Epidermal melanocyte (primary cell): ENCODE data around the gene KRTAP10-12.

Source experiments
- DNase-seq: peaks from one replicate; pipeline ENCODE4 v3.0.0; 2011; ENCODE audit warnings: low spot score; ENCODE audit not compliant: insufficient read length

KRTAP10-12 gene

DNA sequence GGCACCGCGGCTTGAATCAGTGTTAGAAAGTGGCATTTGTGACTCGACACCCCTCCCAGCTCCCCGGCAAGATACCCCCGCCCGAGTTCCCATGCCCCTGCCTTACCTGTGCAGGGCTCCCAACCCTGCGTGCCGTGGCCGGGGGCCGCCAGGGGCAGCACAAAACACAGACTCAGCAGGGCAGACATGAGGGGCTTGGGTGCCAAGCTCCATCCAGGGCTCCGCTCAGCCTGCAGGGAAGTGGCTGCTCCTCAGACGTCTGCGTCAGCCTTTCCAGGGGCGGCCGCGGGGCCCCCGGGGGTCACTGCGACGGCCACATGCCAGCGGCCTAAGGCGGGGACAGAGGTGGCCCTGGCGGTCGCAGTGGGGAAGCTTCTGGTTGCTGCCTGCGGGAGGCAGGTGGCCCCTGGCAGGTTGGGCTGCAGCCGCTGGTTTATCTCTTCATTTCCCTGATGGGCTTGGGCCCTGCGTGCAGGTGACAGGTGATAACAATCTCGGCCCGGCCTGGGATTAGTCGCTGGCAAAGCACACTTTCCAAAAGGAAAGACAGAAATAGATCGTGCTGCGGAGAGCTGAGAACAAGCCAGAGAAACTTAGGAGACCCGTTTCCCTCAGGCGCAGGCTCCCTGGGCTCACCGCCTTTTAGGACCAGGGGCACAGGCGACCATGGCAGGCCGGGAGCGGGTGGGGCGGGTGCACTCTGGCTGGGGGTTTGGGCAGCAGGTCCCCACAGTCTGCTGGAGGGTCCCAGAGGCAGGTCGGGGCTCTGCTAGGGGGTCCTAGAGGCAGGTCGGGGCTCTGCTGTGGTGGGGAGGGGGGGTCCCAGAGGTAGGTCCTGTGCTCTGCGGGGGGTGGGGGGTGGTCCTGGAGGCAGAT is 14.6 kb downstream of the KRTAP10-12 start, which contains the start of gene TSPEAR:
TSS of gene TSPEAR (minus strand) at position 246 of the 876 bp plus-strand sequence. CDS start at position 188, 58 bp downstream.
- DNase-seq = no peak

DNA sequence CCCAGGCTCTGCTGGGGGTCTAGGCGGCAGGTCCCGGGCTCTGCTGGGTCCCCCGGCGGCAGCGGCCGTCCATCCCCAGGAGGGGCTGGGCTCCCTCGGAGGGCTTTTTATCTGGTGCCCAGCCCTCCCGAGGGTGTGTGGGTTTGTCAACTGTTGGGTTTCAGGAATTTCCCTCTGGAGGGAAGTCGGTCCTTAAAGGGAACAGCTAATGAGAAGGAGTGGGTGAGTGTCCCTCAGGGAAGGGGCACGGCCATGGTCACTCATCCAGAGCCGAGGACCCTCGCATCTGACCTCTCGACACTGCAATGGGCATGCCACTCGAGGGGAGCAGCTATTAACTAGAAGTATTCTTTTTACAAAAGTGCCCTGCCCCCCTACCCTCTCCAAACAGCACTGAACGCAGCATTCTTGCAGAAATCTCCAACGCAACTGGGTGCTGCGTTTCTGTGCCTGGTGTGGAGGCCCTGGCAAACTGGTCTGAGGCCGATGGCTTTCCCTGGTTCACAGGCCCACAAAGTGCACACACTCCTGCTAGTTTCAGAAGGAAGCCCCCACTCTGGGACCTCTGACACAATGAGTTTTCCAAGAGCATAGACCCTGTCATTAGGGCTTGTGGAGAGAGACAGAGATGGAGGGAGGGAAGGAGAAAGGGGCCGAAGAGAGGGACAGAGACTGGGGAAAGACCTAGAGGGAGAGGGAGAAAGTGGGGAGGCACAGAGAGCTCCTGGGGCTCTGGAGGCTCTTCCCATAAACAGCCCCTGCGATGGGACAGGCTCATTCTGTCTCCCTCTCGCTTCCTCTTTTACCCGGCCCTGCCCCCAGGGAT is 15.4 kb downstream of the KRTAP10-12 start:
- DNase-seq = no peak

DNA sequence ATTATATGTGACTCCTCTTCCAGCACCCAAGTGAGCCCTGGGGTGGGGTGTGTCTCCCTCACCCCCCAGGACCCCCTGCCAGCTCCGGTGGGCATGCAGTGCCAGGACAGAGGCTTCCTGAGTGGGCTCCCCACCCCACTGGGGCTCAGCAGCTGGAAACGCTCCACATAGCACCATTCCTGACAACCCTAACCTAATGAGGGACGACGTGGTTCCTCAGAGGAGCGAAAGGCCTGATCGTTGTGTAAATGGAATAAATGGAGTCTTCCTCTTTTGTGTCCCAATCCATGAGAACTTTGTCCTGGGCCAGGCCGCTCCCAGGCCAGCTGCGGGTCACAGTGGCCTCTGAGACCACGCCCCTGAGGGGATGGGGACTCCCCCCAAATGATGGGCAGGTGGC is 16.2 kb downstream of the KRTAP10-12 start:
- DNase-seq = no peak

DNA sequence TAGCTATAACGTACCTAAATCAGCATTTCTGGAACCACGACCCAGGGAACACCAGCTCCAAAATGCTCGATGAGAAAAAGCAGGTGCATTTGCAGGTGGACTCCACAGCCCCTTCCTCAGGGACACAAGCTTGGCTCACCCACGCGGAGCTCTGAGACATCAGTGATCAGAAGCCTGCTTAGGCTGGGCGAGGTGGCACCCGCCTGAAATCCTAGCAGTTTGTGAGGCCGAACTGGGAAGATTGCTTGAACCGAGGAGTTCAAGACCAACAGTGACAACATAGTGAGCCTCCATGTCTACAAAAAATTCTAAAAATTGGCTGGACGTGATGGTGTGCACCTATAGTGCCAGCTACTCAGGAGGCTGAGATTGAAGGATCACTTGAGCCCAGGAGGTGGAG is 16.9 kb downstream of the KRTAP10-12 start:
- DNase-seq = no peak

DNA sequence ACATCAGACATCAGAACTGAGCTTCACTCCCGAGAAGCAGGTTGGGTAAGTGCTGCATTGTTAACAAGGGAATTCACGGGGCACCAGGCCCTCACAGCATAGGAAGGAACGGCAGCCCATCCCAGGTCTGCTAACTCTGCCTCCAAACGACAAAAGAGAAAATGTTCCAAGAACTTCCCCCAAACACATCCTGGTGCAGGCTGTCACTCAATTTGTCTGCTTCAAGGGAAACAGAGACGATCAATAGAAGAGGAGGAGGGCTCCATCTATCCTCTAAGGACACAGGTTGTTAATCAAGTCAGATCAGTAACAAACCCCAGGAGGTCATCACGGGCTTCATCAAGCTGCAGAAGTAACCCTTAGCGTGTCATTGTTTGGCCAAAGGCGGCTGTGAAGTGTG is 17.9 kb downstream of the KRTAP10-12 start:
- DNase-seq = no peak

DNA sequence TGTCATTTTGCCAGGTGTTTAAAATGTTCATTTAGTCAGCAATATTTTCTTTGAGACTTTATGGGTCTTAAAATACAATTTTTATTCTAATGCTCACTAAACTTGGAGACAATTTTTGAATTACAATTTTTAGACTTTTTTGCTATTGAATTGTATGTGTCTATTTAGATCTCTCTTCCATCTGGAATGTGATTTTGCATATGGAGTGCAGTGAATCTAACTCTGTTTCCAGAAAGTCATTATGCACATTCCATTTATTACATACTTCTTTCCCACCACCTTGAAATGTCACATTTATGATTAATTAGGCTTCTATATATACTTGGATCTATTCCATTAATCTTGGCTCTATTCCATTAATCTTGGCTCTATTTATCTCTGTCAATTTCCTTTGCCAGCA is 20.0 kb downstream of the KRTAP10-12 start:
- no peak for DNase-seq

DNA sequence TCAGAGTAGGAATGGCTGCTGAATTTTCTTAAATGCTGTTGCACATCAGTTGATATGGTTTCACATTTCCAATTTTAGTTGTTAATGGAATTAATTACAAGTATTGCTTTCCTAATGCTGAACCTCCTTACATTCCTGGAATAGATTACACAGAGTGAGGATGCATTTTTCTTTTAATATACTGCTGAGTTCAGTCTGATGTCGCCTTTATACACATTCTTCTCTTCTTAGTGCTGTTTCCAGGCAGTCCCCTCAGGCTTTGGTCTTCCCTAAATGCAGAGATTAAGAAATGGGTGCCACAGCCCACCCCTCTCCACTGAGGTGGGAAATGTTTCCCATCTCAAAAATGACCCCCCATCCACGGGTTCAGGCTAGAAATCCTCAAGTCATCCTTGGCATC is 21.1 kb downstream of the KRTAP10-12 start:
- DNase-seq = no peak

DNA sequence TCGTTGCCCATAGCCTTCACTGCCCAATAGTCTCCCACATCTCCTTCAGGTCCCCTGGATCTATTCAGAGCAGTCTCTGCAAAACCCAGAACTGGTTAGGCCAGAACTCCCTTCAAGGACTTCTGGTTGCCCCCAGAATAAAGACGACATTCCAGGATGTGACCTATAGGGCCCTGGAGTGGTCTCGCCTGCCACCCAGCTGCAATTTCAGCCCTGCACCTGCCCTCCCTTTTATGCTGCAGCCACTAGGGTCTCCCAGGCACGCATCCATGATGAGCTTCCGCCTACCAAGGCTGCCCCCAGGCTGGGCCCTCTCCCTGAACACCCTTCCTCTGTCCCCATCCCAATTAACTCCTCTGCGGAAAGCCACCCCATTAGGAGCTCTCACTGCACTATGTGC is 21.6 kb downstream of the KRTAP10-12 start:
- DNase-seq = no peak

DNA sequence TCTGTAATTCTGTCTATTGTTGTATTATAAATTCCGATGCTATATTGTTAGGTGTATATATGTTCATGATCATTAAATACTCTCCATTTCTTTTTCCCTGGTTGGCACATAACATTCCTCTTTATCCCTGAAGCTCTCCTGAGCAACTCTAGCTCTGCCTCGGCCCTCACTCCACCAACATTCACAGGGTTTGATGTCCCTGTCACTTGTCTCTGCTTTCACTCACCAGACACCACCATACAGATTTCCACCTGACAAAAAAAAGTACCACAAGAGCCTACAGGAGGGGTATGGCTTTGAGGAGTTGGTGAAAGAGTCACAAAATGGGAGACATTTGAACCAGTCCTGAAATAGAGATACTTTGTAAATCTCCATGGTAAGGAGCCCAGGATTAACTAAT is 23.2 kb downstream of the KRTAP10-12 start:
- no peak for DNase-seq

DNA sequence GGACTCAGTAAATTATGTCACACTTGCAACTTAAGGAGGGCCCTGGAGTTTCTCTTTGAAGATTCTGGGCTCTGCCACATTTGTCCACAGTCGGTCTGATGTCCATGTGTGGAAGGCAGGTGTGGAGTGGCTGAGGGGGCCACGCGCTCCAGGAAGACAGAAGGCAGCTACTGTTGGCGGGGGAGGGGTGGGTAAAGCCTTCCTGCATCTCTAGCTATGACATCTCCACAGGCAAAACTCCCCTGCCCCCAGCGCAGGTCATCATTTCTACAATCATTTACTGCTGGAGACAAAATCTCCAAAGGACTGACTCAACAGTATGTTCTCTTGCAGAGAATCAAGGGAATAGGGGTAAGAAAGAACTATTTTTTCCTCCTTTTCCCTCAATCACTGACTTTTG is 25.8 kb downstream of the KRTAP10-12 start:
- DNase-seq = no peak

DNA sequence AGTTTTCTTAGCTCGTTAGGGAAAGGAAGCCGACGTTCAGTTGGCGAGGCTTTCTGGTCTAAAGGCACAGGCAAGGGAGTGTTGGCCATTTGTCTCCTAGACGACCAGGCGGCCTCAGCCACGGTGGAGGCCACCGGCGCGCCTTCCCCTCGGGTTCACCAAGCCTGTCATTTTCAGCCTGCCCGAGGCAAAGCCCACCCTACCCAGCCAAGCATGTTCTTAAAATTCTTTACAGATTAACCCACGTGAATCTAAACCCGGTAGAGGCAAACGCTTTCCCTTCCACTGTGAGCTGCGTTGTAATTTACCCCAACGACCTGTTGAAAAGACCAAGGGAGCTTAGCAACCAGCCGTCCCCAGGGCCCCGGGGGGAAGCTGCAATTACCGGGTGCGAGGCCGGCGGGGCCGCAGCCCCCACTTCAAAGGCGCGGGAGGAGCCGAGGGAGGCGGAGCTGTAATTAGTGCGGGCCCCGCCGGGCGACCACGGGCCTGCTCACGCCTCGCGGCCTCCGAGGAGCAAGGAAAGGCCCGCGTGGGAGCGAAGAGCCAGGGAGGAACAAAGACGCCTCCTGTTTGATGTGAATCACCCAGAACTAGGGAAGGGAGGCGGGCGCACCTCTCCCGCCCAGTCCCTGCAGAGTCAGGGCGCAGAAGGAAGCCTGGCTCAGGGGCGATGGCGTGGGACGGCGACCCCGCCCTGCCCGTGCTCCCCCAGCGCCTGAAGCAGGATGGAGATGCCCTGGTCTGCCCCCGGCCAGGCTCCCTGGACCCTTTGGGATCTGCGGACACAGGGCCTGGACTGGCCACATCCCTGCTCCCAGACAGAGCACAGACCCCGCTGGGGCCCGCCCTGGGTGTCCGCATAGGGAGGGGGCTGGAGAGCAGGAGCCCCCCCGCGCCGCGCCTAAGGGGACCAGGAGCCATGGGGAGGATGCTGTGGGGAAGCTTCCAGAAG is 26.5 kb downstream of the KRTAP10-12 start:
- DNase-seq = no peak

DNA sequence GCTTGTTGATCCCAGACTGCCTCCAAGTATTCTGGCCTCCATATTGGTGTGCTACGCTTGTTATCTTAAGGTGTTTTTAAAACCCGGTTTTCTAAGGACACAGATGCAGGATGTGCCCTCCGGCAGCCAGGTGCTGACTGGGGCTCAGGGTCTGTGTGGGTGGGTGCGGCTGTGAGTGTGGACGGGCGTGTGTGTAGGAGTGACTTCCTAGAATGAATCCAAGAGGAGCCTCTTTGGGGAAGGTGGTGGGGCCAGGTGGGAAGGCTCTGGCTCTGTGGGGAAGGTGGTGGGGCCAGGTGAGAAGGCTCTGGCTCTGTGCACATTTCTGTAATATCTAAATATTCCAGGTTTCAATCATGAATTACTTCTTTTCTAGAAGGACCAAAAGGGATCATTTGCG is 27.2 kb downstream of the KRTAP10-12 start:
- DNase-seq = no peak

DNA sequence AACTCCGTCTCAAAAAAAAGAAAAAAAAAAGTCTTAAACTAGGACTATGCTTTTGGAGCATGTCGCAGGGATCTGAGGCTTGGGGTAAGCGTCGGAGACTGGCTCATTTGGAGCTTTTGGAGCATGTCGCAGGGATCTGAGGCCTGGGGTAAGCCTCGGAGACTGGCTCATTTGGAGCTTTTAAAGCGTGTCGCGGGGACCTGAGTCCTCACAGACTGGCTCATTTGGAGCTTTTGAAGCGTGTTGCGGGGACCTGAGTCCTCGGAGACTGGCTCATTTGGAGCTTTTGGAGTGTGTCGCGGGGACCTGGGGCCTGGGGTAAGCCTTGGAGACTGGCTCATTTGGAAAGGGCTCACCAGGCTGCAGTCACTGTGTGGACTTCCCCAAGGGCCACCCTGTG is 28.0 kb downstream of the KRTAP10-12 start:
- DNase-seq = no peak

DNA sequence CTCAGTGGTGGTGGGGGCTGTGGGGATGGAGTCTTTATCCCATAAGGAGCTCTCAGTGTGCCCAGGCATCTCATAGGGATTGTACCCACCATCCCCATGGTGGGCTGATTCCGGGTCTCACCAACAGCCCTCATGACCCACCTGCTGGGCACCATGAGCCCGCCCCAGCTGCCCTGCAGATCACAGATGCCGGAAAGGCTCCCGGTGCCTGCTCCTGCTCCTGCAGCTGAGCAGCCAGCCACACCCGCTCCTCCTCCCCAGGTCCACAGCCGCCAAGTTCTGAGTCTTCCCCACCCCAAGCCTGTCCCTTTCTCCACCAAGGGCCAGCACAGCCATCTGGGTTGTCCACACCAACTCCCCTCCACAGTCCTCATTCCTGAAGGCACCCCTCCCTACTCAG is 29.9 kb downstream of the KRTAP10-12 start:
- DNase-seq = no peak

DNA sequence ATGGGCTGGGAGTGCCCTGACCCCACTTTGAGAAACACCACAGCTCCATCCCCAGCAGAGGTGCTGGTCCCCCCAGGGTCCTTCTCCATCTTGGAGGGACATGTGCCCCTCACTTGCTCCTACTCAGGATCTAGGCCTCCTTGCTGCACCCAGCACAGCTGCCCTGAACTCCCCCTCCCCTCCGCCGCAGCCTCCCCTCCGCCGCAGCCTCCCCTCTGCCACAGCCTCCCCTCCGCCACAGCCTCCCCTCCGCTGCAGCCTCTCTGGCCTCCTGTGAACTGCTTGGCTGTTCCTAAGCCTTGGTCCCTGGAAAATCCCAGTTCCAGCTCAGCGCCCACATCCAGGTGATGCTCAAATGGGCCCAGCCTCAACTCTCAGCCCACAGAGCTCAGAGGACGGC is 30.3 kb downstream of the KRTAP10-12 start:
- DNase-seq = no peak

DNA sequence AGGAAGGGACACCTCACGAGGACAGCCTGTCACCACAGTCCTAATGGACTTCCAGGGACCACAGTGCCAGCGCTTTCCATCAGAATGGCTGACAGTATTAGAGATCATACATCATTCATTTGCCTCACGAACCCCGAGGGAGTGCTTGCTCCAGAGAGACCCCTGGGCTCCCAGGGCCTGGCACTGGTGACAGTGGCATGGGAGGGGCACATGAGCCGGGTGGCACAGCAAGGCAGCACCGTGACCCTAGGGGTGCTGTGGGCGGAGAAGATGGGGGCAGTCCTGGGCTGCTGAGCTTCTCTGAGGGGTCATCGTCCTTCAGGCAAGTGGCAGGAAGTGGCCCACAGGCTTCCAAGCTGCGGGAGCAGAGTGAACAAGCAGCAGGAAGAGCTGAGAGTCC is 30.8 kb downstream of the KRTAP10-12 start:
- DNase-seq = no peak

DNA sequence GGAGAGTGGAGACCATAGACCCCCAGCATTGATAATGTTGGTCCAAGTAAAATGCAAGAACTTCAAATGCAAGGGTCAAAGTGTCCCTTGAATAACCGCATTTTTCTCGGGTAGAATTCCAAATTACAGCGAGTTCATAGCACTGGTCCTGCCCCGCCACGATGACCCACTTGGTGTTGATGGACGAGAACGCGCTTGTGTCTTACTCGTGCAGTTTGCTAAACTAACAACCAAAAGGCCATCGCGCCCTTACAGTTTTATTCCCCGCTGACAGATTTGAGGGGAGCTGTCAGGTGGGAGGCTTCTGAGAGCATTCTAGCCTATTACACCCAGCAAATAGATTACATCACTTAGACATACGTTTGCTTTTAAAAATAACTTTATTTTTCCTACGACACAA is 31.7 kb downstream of the KRTAP10-12 start:
- DNase-seq = no peak

DNA sequence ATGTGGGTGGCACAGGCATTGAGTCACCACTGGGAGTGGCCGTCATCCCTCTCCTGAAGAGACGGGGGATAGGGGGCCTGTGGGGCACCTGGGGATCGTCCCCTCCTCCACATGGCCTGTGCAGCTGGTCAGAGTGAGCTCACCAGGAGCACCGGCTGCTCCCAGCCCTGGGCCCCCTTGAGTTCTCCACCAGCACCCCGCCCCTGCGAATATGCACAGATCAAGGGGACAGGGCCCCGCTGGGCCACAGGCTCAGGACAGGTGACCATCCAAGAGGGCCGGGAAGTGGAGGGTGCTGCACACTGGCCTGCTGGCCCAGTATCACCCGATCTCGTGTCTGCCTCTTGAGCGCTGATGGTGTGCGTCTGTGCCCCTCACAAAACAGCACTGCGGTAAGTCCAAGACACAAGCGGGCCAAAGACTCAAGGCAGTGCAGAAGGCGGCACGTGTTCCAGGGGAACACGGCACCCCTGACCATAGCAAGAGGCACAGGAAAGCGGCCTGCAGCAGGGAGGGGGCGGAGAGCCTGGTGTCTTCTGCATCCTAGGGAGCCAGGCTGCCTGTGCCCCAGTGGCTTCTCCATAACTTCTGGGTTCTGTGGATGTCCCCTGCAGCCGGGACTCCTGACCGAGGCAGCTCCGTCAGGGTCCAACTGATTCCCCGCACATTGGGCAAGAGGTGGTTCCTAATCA is 32.5 kb downstream of the KRTAP10-12 start:
- DNase-seq = no peak

DNA sequence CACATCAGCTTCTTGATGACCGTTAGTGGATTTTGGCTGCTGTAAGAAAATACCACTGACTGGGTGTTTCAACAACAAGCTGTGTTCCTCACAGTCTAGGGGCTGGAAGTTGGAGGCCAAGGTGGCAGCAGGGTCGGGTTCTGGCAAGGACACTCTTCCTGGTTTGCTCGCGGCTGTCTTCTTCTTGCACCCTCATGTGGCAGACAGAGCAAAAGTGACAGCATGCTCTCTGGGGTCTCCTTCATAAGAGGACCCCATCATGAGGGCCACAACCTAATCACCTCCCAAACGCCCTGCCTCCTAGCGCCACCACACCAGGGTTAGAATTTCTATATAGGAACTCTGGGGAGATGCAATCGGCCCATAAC is 33.0 kb downstream of the KRTAP10-12 start:
- no peak for DNase-seq

DNA sequence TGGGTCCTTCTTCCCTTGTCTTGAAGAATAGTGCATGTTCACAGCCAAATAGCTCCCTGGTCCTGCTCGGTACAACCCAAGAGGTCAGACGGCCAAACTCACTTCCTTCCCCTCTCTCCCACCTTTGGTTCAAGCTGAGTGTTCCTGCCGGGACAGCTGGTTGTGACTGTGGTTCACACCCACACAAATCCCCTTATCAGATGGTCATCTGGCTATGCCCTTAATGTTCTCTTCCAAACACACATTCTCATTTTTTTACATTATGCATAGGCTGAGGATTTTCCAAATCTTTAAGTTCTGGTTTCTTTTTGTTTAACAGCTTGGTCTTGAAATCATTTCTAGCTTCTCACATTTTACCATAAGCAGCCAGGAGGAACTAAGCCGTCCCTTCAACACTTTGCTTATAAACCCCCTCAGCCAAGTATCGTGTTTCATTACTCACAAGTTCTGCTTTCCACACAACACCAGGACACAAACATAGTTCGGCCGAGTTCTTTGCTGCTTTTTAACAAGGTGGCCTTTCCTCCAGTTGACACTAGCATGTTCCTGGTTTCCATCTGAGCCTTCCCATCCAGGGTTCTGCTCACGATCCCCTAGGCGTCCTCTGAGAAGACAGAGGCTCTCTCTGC is 34.1 kb downstream of the KRTAP10-12 start:
- DNase-seq = no peak
